ENCODE measurements around the gene GIMAP8.

- TF ChIP-seq CTCF (IDR thresholded peaks at IDR 0.05; ENCODE audit: low read depth, low read length): no peak
- TF ChIP-seq POLR2A (IDR thresholded peaks at IDR 0.05; ENCODE audit: extremely low read depth, insufficient read length): no peak
Measured at GRCh38 chr7:150403376-150404171, 46.9 kb upstream of the GIMAP8 start.

Data from NB4 (cell line).